HUES48 (cell line): ENCODE results near the gene MAML3.

Experiments
- H3K27ac ChIP-seq: one replicate; pipeline ENCODE4 v1.7.0; 2013; ENCODE audit warnings: low read depth, low read length, inconsistent platforms
- H3K27me3 ChIP-seq: 2 replicates; pipeline ENCODE4 v1.6.1; 2013; ENCODE audit warnings: mild to moderate bottlenecking, low read length; ENCODE audit not compliant: control insufficient read depth, insufficient read depth
- H3K36me3 ChIP-seq: 2 replicates; pipeline ENCODE4 v1.6.1; 2013; ENCODE audit warnings: low read length; ENCODE audit not compliant: control insufficient read depth, insufficient read depth
- H3K4me1 ChIP-seq: 2 replicates; pipeline ENCODE4 v1.6.1; 2013; ENCODE audit warnings: mild to moderate bottlenecking, low read length; ENCODE audit not compliant: control insufficient read depth, insufficient read depth
- H3K4me3 ChIP-seq: 2 replicates; pipeline ENCODE4 v1.5.1; 2013; ENCODE audit warnings: mild to moderate bottlenecking, low read depth, low read length
- H3K9ac ChIP-seq: 2 replicates; pipeline ENCODE4 v1.6.1; 2013; ENCODE audit warnings: mild to moderate bottlenecking, low read depth, low read length, moderate library complexity
- H3K9me3 ChIP-seq: 2 replicates; pipeline ENCODE4 v1.6.1; 2013; ENCODE audit warnings: low read length; ENCODE audit not compliant: control insufficient read depth, insufficient read depth

MAML3 gene

GRCh38 chr4:139675651-139676050 is 478.3 kb downstream of the MAML3 start:
- Histone ChIP-seq H3K27ac (no peak overlapping the region), H3K36me3 (no peaks in the 10 kb centered on the region), H3K27me3 (no peaks in the 10 kb centered on the region), H3K4me1 (peaks cover 7% of the 10 kb centered on the region; the same call in 1 of the 2 replicates), H3K9ac (no peak overlapping the region), H3K4me3 (no peak overlapping the region), H3K9me3 (no peaks in the 10 kb centered on the region)

- H3K27me3 ChIP-seq, result no peaks in the 10 kb centered on the region
- no peaks in the 10 kb centered on the region for H3K36me3 ChIP-seq
- H3K27ac ChIP-seq, result no peak overlapping the region
- H3K4me3 ChIP-seq, result no peak overlapping the region
- H3K4me1 ChIP-seq, result peaks cover 7% of the 10 kb centered on the region; the same call in 1 of the 2 replicates
- no peak overlapping the region for H3K9ac ChIP-seq
- H3K9me3 ChIP-seq, result no peaks in the 10 kb centered on the region
Measured at GRCh38 chr4:139674875-139675550, 479.0 kb downstream of the MAML3 start.

GRCh38 chr4:139672732-139673131 is 481.3 kb downstream of the MAML3 start:
- Histone ChIP-seq H3K9ac (no peak overlapping the region), H3K36me3 (no peaks in the 10 kb centered on the region), H3K27me3 (no peaks in the 10 kb centered on the region), H3K4me3 (no peak overlapping the region), H3K4me1 (peaks cover 15% of the 10 kb centered on the region), H3K9me3 (no peaks in the 10 kb centered on the region), H3K27ac (no peak overlapping the region)

- H3K27me3 ChIP-seq, result no peaks in the 10 kb centered on the region
- H3K4me1 ChIP-seq, result peaks cover 15% of the 10 kb centered on the region
- no peaks in the 10 kb centered on the region for H3K9me3 ChIP-seq
- H3K27ac ChIP-seq, result no peak overlapping the region
- H3K36me3 ChIP-seq, result no peaks in the 10 kb centered on the region
- H3K9ac ChIP-seq, result no peak overlapping the region
- H3K4me3 ChIP-seq, result no peak overlapping the region
Measured at GRCh38 chr4:139672215-139672614, 481.8 kb downstream of the MAML3 start.

DNA sequence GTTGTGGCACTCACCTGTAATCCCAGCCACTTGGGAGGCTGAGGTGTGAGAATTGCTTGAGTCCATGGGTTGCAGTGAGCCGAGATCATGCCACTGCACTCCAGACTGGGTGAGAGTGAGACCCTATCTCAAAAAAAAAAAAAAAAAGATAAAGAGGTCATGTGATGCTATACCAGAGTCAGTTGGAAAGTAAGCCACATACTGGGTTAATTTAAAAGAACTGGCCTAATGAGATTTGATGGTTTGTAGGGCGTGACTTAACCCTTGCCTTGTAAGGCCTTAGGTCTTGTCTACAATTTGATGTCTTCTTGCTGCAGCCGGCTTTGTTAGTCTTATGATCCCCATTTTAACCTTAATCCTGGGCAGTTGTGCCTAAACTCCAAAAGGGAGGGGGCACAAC is 483.2 kb downstream of the MAML3 start:
- no peak overlapping the region for H3K4me3 ChIP-seq
- H3K4me1 ChIP-seq, result peaks cover 26% of the 10 kb centered on the region

GRCh38 chr4:139669890-139670289 is 484.1 kb downstream of the MAML3 start:
- H3K36me3 ChIP-seq, result no peaks in the 10 kb centered on the region
- no peaks in the 10 kb centered on the region for H3K9me3 ChIP-seq
- H3K27ac ChIP-seq, result peak overlapping the region; percentile 79
- no peak overlapping the region for H3K9ac ChIP-seq
- H3K4me3 ChIP-seq, result no peak overlapping the region
- peaks cover 33% of the 10 kb centered on the region for H3K4me1 ChIP-seq
- H3K27me3 ChIP-seq, result no peaks in the 10 kb centered on the region

More for the DNA sequence above, 483.2 kb downstream of the MAML3 start:
- H3K9ac ChIP-seq, result no peak overlapping the region
- no peak overlapping the region for H3K27ac ChIP-seq
- H3K9me3 ChIP-seq, result no peaks in the 10 kb centered on the region
- H3K36me3 ChIP-seq, result no peaks in the 10 kb centered on the region
- H3K27me3 ChIP-seq, result no peaks in the 10 kb centered on the region

DNA sequence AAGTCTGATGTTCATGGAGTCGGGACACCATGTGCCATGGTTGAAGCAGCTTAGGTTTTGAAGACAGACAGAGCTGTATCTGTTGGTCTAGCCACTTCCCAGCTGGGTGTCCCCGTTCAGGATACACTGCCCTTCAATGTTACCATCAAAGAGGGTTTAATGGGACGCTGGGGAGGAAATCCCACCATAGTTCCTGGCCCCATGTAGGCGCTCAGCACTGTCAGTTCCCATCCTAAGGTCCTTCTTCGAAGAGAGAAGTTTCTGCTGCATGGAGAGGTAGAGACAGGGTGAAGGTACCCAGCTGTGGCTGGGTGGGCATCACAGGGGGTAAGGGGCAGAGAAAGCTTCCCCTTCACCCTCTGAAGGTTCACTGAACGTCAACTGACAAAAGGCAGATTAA is 484.6 kb downstream of the MAML3 start:
- H3K4me1 ChIP-seq, result peaks cover 33% of the 10 kb centered on the region
- no peaks in the 10 kb centered on the region for H3K9me3 ChIP-seq
- H3K4me3 ChIP-seq, result no peak overlapping the region
- no peaks in the 10 kb centered on the region for H3K36me3 ChIP-seq
- no peaks in the 10 kb centered on the region for H3K27me3 ChIP-seq
- H3K27ac ChIP-seq, result peak overlapping the region; percentile 79
- H3K9ac ChIP-seq, result no peak overlapping the region

- H3K9me3 ChIP-seq, result no peaks in the 10 kb centered on the region
- no peak overlapping the region for H3K4me3 ChIP-seq
- H3K27me3 ChIP-seq, result no peaks in the 10 kb centered on the region
- H3K27ac ChIP-seq, result peak overlapping the region; percentile 79
- H3K4me1 ChIP-seq, result peaks cover 33% of the 10 kb centered on the region
- no peak overlapping the region for H3K9ac ChIP-seq
- no peaks in the 10 kb centered on the region for H3K36me3 ChIP-seq
Measured at GRCh38 chr4:139668658-139669201, 485.3 kb downstream of the MAML3 start.

DNA sequence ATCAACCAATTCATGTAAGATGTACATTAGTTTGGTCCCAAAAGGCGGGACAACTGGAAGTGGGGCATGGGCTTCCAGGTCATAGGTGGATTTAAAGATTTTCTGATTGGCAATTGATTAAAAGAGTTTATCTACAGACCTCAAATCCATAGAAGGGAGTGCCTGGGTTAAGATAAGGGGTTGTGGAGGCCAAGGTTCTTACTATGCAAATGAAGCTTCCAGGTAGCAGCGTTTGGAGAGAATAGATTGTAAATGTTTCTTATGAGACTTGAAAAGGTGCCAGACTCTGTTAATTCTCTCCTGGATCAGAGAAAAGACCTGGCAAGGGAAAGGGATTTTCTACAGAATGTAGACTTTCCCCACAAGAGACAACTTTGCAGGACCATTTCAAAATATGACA is 485.9 kb downstream of the MAML3 start:
- Histone ChIP-seq H3K4me1 (peaks cover 33% of the 10 kb centered on the region), H3K36me3 (no peaks in the 10 kb centered on the region), H3K27ac (peak overlapping the region; percentile 79), H3K27me3 (no peaks in the 10 kb centered on the region), H3K9me3 (no peaks in the 10 kb centered on the region), H3K4me3 (no peak overlapping the region), H3K9ac (no peak overlapping the region)
